ENCODE data around the gene CCDC40. TPM values are rescaled to one million over a fixed set of nuclear protein-coding genes. Genes with fewer than 3 reads are reported as not detected.

Gene CCDC40
- total RNA-seq, 1 experiment from 2014 or later, result 7.5 TPM

- POLR2A ChIA-PET (ENCODE audit: unreplicated experiment), result no interaction called here
Observed at GRCh38 chr17:80012765-80013741, 23.4 kb upstream of the CCDC40 start.

GRCh38 chr17:80017226-80018010, 19.0 kb upstream of the CCDC40 start:
- no peak overlapping the region for H3K9ac ChIP-seq (ENCODE audit: low read length)
- no peaks in the 10 kb centered on the region for H3K36me3 ChIP-seq (ENCODE audit: low read depth, low read length)
- DNase-seq (no peak), ATAC-seq (no peak)
- no peak overlapping the region for H3K4me3 ChIP-seq (ENCODE audit: low read length)
- POLR2A ChIA-PET (ENCODE audit: unreplicated experiment), result no interaction called here
- H3K79me2 ChIP-seq (ENCODE audit: low read length), result no peaks in the 10 kb centered on the region; the same call in 1 of the 2 replicates
- H3K4me1 ChIP-seq (ENCODE audit: insufficient read depth, low read length), result no peaks in the 10 kb centered on the region
- H4K20me1 ChIP-seq (ENCODE audit: low read length), result no peaks in the 10 kb centered on the region; the same call in 1 of the 2 replicates
- no peak overlapping the region for H3K27ac ChIP-seq (ENCODE audit: low read length)
- no peaks in the 10 kb centered on the region for H3K9me2 ChIP-seq (replicated peaks; ENCODE audit: low read length)
- no peaks in the 10 kb centered on the region for H3K27me3 ChIP-seq (ENCODE audit: low read length)
- TF ChIP-seq EZH2phosphoT487 (IDR thresholded peaks at IDR 0.05; ENCODE audit: borderline replicate concordance, low read length) (no peak), EZH2 (IDR thresholded peaks at IDR 0.05; ENCODE audit: low read length, unreplicated experiment) (no peak), CTCF (conservative IDR thresholded peaks at IDR 0.05; ENCODE audit: low read depth, low read length) (no peak)
- no peak overlapping the region for H2AFZ ChIP-seq (ENCODE audit: low read length)
- H3K4me2 ChIP-seq (ENCODE audit: low read length), result no peak overlapping the region
- BruUV-seq (replicated peaks), result no TSS peak
- H3K9me3 ChIP-seq (ENCODE audit: low read length), result no peaks in the 10 kb centered on the region
- intact Hi-C loops (cut with micrococcal nuclease), result no loop called here
- H3F3A ChIP-seq (ENCODE audit: low read length, unreplicated experiment), result no peaks in the 10 kb centered on the region
- CTCF ChIA-PET, result no interaction called here

More at GRCh38 chr17:80012765-80013741, 23.4 kb upstream of the CCDC40 start:
- H3F3A ChIP-seq (ENCODE audit: low read length, unreplicated experiment), result no peaks in the 10 kb centered on the region
- no peak overlapping the region for H3K4me2 ChIP-seq (ENCODE audit: low read length)
- no peak for ATAC-seq
- H3K27ac ChIP-seq (ENCODE audit: low read length), result no peak overlapping the region
- TF ChIP-seq CTCF (conservative IDR thresholded peaks at IDR 0.05; ENCODE audit: low read depth, low read length) (no peak), EZH2 (IDR thresholded peaks at IDR 0.05; ENCODE audit: low read length, unreplicated experiment) (no peak), EZH2phosphoT487 (IDR thresholded peaks at IDR 0.05; ENCODE audit: borderline replicate concordance, low read length) (no peak)
- no peaks in the 10 kb centered on the region for H3K36me3 ChIP-seq (ENCODE audit: low read depth, low read length)
- no peaks in the 10 kb centered on the region for H4K20me1 ChIP-seq (ENCODE audit: low read length)
- peaks cover 3% of the 10 kb centered on the region; the same call in 1 of the 2 replicates for H3K4me1 ChIP-seq (ENCODE audit: insufficient read depth, low read length)
- H3K9me3 ChIP-seq (ENCODE audit: low read length), result no peaks in the 10 kb centered on the region
- H3K4me3 ChIP-seq (ENCODE audit: low read length), result no peak overlapping the region
- no peaks in the 10 kb centered on the region for H3K27me3 ChIP-seq (ENCODE audit: low read length)
- H2AFZ ChIP-seq (ENCODE audit: low read length), result no peak overlapping the region
- BruUV-seq (replicated peaks), result no TSS peak
- DNase-seq, result no peak
- H3K9ac ChIP-seq (ENCODE audit: low read length), result no peak overlapping the region
- intact Hi-C loops (cut with micrococcal nuclease), result no loop called here
- H3K9me2 ChIP-seq (replicated peaks; ENCODE audit: low read length), result no peaks in the 10 kb centered on the region
- no peaks in the 10 kb centered on the region for H3K79me2 ChIP-seq (ENCODE audit: low read length)
- CTCF ChIA-PET, result no interaction called here
